IPS-18a (cell line): ENCODE measurements around the gene ARSD.
"Not testable (repeated sequence)": the region's sequence is repeated elsewhere in the genome, so short reads cannot be mapped to it uniquely, and the experiment has no call there.

Experiments used
- H3K27ac ChIP-seq: one replicate; pipeline ENCODE4 v1.5.1; 2013; ENCODE audit warnings: low read length
- H3K27me3 ChIP-seq: one replicate; pipeline ENCODE4 v1.6.1; 2013; ENCODE audit warnings: mild to moderate bottlenecking, low read length; ENCODE audit not compliant: control insufficient read depth, insufficient read depth
- H3K36me3 ChIP-seq: one replicate; pipeline ENCODE4 v1.6.1; 2013; ENCODE audit warnings: low read depth, low read length; ENCODE audit not compliant: control insufficient read depth
- H3K4me1 ChIP-seq: one replicate; pipeline ENCODE4 v1.6.1; 2013; ENCODE audit warnings: low read depth, low read length; ENCODE audit not compliant: control insufficient read depth
- H3K4me3 ChIP-seq: one replicate; pipeline ENCODE4 v1.5.1; 2013; ENCODE audit warnings: low read length
- H3K9ac ChIP-seq: one replicate; pipeline ENCODE4 v1.6.1; 2013; ENCODE audit warnings: mild to moderate bottlenecking, low read length, moderate library complexity
- H3K9me3 ChIP-seq: one replicate; pipeline ENCODE4 v1.6.1; 2013; ENCODE audit warnings: low read depth, low read length; ENCODE audit not compliant: control insufficient read depth

ARSD gene

DNA sequence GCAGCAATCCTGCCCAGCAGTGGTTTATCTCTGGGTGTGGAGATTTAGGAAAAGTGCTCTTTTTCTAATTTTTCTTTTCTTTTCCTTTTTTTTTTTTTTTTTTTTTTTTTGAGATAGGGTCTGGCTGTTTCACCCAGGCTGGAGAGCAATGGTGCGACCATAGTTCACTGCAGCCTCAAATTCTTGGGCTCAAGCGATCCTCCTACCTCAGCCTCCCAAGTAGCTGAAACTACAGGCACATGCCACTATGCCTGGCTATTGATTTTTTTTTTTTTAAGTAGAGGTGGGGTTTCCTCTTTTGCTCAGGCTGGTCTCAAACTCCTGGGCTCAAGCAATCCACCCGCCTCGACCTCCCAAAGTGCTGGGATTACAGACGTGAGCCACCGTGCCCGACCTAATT lies 34.3 kb upstream of the ARSD start:
- H3K4me3 ChIP-seq = peak overlapping the region; percentile 39

DNA sequence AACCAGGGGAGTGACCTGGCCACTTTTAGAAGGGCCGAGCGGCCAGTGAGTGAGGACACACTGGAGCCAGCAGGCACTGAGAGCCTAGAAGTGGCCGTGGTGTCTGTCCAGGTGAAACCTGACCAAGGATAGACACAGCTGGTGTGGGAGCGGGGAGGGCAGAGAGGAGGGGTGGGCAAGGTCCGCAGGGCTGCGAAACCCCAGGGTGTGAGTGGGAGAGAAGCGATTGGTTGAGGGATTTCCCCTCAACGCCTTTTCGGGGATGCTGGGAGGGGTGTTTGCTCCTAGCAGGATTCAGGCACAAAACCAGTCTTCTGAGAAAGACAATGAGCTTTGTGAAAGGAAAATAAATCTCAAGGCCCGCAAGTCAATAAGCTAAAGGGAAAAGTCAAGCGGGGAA lies 33.2 kb upstream of the ARSD start:
- peak overlapping the region; percentile 55 for H3K27ac ChIP-seq
- H3K27me3 ChIP-seq = no peaks in the 10 kb centered on the region
- H3K36me3 ChIP-seq = no peaks in the 10 kb centered on the region
- no peak overlapping the region for H3K9ac ChIP-seq
- peaks cover 40% of the 10 kb centered on the region for H3K4me1 ChIP-seq
- H3K4me3 ChIP-seq = peak overlapping the region; percentile 10
- H3K9me3 ChIP-seq = no peaks in the 10 kb centered on the region

More for the DNA sequence above, 34.3 kb upstream of the ARSD start:
- Histone ChIP-seq H3K27ac (peak overlapping the region; percentile 55), H3K4me1 (peaks cover 48% of the 10 kb centered on the region)
- not testable (repeated sequence) for H3K9me3 ChIP-seq, H3K36me3 ChIP-seq, H3K9ac ChIP-seq, H3K27me3 ChIP-seq

GRCh38 chrX:2960861-2961515 lies 31.8 kb upstream of the ARSD start:
- peak overlapping the region; percentile 13 for H3K9ac ChIP-seq
- no peaks in the 10 kb centered on the region for H3K9me3 ChIP-seq
- H3K4me1 ChIP-seq = peaks cover 40% of the 10 kb centered on the region
- H3K27me3 ChIP-seq = no peaks in the 10 kb centered on the region
- H3K36me3 ChIP-seq = no peaks in the 10 kb centered on the region
- no peak overlapping the region for H3K4me3 ChIP-seq
- no peak overlapping the region for H3K27ac ChIP-seq

DNA sequence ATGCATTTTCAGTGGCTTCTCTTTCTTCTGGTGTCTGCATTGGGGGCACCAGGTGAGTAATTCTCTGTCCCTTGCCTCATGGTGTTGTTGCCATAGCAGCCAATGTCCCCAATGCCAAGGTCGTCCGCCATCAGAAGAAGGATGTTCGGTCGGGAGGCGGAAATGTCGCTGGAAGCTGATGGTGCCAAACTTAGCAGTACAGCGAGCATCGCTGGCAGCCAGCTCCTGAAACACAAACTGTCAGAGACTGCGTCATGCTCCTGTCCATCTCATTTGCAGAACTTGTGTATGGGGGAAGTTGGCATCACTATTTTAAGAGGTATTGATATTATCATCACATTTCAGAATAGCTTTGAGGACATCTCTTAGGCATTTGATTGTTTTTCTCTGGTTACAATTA lies 29.1 kb upstream of the ARSD start:
- no peak overlapping the region for H3K9ac ChIP-seq
- peaks cover 28% of the 10 kb centered on the region for H3K4me1 ChIP-seq
- H3K27ac ChIP-seq = no peak overlapping the region
- no peak overlapping the region for H3K4me3 ChIP-seq
- no peaks in the 10 kb centered on the region for H3K36me3 ChIP-seq
- H3K9me3 ChIP-seq = no peaks in the 10 kb centered on the region
- no peaks in the 10 kb centered on the region for H3K27me3 ChIP-seq

DNA sequence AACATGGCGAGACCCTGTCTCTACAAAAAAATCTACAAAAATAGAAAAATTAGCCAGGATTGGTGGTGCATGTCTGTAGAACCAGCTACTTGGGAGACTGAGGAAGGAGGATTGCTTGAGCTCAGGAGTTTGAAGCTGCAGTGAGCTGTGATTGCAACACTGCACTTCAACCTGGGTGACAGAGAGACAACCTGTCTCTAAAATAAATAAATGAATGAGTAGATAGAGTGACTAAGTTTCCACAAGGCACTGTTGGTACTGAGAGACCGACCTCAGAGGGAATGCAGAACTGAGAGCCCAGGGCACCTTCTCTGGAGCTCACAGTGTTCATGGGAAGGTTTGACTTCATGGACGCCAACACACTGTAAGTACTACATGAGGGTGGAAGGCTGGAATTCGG lies 26.7 kb upstream of the ARSD start:
- Histone ChIP-seq H3K9ac (no peak overlapping the region), H3K27ac (no peak overlapping the region), H3K36me3 (no peaks in the 10 kb centered on the region)

GRCh38 chrX:2955281-2955680 lies 26.1 kb upstream of the ARSD start:
- H3K9me3 ChIP-seq = no peaks in the 10 kb centered on the region
- peaks cover 1% of the 10 kb centered on the region for H3K4me1 ChIP-seq
- H3K9ac ChIP-seq = no peak overlapping the region
- H3K4me3 ChIP-seq = no peak overlapping the region
- no peaks in the 10 kb centered on the region for H3K36me3 ChIP-seq
- no peaks in the 10 kb centered on the region for H3K27me3 ChIP-seq
- H3K27ac ChIP-seq = no peak overlapping the region

More for the DNA sequence above, 26.7 kb upstream of the ARSD start:
- H3K27me3 ChIP-seq = no peaks in the 10 kb centered on the region
- H3K4me3 ChIP-seq = no peak overlapping the region
- H3K4me1 ChIP-seq = peaks cover 7% of the 10 kb centered on the region
- no peaks in the 10 kb centered on the region for H3K9me3 ChIP-seq

GRCh38 chrX:2954541-2954940 lies 25.4 kb upstream of the ARSD start:
- H3K36me3 ChIP-seq = no peaks in the 10 kb centered on the region

DNA sequence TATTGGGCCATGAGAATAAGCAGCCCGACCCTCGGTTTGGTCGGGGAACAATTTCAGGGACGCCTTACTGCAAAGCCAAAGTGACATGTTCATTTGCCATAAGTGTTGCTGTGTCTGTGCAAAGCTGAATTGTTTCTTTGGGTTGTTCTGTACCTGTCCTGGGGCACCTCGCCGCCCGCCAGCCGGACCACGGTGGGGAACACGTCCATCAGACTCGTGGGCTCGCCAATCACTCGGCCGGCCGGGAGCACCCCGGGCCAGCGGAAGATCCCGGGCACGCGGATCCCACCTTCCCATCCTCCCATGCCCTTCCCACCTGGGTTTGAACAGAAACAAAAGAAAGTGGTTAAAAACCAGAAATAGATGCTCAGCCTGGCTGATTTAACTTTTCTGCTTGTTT lies 8.8 kb upstream of the ARSD start:
- H3K9ac ChIP-seq, H3K9me3 ChIP-seq, H3K4me1 ChIP-seq, H3K4me3 ChIP-seq, H3K36me3 ChIP-seq, H3K27me3 ChIP-seq, H3K27ac ChIP-seq: not testable (repeated sequence)

More at GRCh38 chrX:2954541-2954940, 25.4 kb upstream of the ARSD start:
- Histone ChIP-seq H3K27ac (no peak overlapping the region), H3K4me3 (no peak overlapping the region), H3K4me1 (no peaks in the 10 kb centered on the region), H3K9me3 (no peaks in the 10 kb centered on the region), H3K9ac (no peak overlapping the region), H3K27me3 (no peaks in the 10 kb centered on the region)

- peaks cover 18% of the 10 kb centered on the region for H3K4me1 ChIP-seq
- H3K27ac ChIP-seq = no peak overlapping the region
- H3K9me3 ChIP-seq = no peaks in the 10 kb centered on the region
- H3K36me3 ChIP-seq = no peaks in the 10 kb centered on the region
- no peak overlapping the region for H3K4me3 ChIP-seq
- no peak overlapping the region for H3K9ac ChIP-seq
- H3K27me3 ChIP-seq = no peaks in the 10 kb centered on the region
These were observed 5.9 kb upstream of the ARSD start for GRCh38 chrX:2934715-2935710.

DNA sequence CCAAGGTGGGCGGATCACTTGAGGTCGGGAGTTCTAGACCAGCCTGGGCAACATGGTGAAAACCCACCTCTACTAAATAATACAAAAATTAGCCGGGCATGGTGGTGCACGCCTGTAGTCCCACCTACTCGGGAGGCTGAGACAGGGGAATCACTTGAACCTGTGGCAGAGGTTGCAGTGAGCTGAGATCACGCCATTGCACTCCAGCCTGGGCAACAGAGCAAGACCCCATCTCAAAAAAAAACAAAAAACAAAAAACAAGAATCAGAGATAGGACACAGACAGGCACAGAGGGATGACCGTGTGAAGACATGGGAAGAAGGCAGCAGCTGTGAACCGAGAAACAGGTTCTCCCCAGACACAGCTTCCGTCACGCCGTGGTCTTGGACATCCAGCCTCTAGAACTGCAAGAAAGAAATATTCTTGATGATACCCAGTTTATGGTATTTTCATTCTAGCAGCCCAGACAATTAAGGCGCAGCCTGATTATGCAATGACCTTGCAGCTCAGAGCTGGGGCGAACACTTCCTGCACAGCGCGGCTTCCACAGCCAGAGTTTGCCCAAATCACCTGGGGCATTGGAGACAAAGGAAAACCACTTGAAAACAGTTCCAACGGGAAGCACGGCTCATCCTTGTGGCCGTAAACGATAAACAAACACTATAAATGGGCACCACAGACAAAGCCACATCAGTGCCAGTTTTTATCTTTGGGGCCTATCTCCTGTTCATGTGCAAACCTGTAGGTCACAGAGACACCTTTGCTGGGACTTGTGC lies 4.2 kb upstream of the ARSD start:
- Histone ChIP-seq H3K36me3 (no peaks in the 10 kb centered on the region), H3K9me3 (no peaks in the 10 kb centered on the region), H3K27me3 (no peaks in the 10 kb centered on the region), H3K4me1 (peaks cover 18% of the 10 kb centered on the region), H3K9ac (no peak overlapping the region), H3K27ac (no peak overlapping the region), H3K4me3 (no peak overlapping the region)

GRCh38 chrX:2931612-2932011 lies 2.5 kb upstream of the ARSD start:
- no peak overlapping the region for H3K27ac ChIP-seq
- no peak overlapping the region for H3K4me3 ChIP-seq
- H3K27me3 ChIP-seq = no peaks in the 10 kb centered on the region
- H3K9me3 ChIP-seq = no peaks in the 10 kb centered on the region
- H3K36me3 ChIP-seq = no peaks in the 10 kb centered on the region
- peak overlapping the region; percentile 10 for H3K9ac ChIP-seq
- H3K4me1 ChIP-seq = peaks cover 18% of the 10 kb centered on the region
